ENCODE measurements around the gene LIPE.

LIPE gene

DNA sequence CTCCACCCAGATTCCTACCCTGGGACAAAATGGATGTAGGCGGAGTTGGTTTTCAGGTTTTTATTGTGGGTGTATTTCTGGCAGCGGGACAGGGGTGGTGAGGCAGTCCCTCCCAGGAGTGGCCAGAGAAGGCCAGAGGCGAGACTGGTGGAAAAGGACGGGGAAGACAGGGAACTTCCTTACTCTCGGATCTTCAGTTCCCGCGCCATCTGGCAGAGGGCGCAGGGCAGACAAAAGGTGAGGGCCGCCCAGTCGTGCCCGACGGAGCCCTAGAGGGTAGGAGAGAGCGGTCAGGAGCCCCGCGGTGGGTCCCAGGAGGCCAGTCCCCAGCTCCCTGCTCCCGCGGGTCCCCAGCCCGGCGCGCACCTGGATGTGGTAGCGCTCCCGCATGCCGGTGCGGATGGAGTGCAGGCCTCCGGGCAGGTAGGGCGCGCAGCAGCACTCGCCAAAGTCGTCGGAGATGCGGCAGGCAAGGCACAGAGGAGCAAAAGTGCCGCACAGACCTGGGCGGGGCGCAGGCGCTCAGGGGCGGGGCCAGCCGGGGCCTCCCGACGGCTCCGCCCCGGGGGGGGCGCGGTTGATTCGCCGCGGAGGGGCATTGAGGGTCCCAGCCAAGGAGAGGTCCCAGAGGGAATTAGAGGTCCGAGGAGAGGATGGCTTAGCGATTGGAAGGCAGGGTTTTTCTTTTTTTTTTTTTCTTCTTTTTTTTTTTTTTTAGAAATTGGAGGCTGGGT, 40.0 kb downstream of the LIPE start:
- no peaks in the 10 kb centered on the region for H3K9me3 Mint-ChIP-seq
- peak overlapping the region; percentile 33 for H3K27ac Mint-ChIP-seq
- peaks cover 8% of the 10 kb centered on the region for H3K4me1 Mint-ChIP-seq
- ATAC-seq = peak; percentile 90
- peak overlapping the region; percentile 71 for H3K4me3 Mint-ChIP-seq
- no peaks in the 10 kb centered on the region for H3K36me3 Mint-ChIP-seq
- peaks cover 33% of the 10 kb centered on the region for H3K27me3 Mint-ChIP-seq

DNA sequence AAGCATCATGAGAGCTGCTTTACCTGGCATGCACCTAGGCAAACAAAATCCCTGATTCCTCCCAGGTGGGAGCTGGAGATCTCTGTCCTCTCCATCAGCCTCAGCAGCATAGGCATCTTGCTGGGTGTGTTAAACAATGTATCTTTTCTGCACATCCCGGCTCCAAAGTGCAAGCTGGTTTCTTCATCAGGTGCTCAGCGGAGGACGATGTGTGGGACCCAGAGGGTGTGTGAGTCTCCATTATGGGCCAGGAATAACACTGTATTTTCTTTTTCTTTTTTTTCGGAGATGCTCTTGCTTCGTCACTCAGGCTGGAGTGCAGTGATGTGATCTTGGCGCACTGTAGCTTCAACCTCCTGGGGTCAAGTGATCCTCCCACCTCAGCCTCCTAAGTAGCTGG, 47.0 kb downstream of the LIPE start:
- ATAC-seq = no peak
- Mint-ChIP-seq H3K4me3 (no peak overlapping the region), H3K27me3 (peaks cover 21% of the 10 kb centered on the region), H3K36me3 (peaks cover 10% of the 10 kb centered on the region), H3K9me3 (no peaks in the 10 kb centered on the region), H3K4me1 (no peaks in the 10 kb centered on the region), H3K27ac (no peak overlapping the region)

DNA sequence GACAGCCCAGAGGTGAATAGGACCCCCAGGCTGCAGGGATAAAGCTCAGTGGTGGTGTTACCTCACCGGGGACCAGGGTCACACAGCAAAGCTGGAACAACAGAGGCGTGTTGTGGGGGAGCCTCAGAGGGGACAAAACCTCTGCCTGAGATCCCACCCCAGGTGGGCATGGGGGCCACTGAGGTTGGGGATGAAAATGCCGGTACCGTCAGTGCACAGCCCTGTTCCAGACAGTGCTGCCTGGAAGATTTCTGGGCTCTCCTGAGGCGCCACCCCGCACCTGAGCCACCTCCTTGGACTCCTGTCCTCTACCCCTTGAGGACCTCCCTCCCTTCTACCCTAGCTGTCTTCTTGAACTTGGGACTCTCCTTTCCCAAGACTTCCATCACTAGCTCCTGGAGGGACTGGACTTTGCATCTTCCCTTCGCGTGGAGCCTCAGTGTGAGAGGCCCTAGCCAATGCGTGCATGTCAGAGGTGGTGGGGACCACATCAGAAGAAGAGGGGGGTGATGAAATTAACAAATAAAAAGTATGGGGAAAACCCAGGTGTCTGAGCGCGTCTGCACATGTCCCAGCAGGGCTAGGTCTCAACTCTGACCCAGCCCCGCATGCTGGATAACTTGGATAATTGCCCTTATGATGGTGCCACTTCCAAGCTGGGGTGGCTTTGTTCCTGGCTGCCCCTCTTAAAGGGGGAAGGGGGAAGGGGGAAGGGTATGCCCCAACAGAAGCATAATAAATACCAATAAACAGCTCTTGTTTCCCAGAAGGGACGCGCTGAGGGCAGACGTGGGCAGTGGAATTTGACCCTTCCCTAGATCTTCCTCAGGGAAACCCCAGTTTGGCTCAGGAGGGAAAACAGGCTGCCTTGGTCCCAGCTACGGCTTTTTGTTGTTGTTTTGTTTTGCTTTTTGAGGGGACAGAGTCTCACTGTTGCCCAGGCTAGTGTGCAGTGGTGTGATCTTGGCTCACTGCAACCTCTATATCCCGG, 48.7 kb downstream of the LIPE start:
- Mint-ChIP-seq H3K4me1 (no peaks in the 10 kb centered on the region), H3K27me3 (peaks cover 21% of the 10 kb centered on the region), H3K27ac (peak overlapping the region; percentile 1), H3K36me3 (peaks cover 19% of the 10 kb centered on the region), H3K4me3 (no peak overlapping the region), H3K9me3 (no peaks in the 10 kb centered on the region)
- ATAC-seq = peak; percentile 25

DNA sequence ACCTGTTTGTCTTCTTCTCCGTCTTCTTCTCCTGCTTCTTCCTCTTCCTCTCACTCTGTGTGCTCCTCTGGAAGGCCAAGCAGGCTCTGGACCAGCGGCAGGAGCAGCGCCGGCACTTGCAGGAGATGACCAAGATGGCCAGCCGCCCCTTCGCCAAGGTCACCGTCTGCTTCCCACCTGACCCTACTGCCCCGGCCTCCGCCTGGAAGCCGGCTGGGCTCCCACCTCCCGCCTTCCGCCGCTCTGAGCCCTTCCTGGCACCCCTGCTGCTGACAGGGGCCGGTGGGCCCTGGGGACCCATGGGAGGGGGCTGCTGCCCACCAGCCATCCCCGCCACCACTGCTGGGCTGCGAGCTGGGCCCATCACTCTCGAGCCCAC, 51.0 kb downstream of the LIPE start:
- Mint-ChIP-seq H3K4me3 (no peak overlapping the region), H3K36me3 (peaks cover 19% of the 10 kb centered on the region), H3K9me3 (no peaks in the 10 kb centered on the region), H3K4me1 (peaks cover 6% of the 10 kb centered on the region), H3K27me3 (no peaks in the 10 kb centered on the region), H3K27ac (no peak overlapping the region)
- no peak for ATAC-seq

DNA sequence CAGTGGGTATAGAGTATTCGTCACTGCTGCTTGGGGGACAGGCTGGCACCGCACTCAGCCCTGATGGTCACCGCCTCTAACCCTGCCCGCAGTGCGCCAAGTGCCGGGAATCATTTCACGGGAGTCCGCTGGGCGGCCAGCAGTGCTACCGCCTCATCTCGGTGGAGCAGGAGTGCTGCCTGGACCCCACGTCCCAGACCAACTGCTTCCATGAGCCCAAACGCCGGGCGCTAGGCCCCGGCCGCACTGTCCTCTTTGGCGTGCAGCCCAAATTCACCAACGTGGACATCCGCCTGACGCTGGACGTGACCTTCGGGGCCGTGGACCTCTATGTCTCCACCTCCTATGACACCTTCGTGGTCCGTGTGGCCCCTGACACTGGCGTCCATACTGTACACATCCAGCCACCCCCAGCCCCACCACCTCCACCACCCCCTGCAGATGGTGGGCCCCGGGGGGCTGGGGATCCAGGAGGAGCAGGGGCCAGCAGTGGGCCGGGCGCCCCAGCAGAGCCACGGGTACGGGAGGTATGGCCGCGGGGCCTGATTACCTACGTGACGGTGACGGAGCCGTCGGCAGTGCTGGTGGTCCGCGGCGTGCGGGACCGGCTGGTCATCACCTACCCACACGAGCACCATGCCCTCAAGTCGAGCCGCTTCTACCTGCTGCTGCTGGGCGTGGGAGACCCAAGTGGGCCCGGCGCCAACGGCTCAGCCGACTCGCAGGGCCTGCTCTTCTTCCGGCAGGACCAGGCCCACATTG, 51.6 kb downstream of the LIPE start:
- peaks cover 6% of the 10 kb centered on the region for H3K4me1 Mint-ChIP-seq
- no peak overlapping the region for H3K27ac Mint-ChIP-seq
- H3K4me3 Mint-ChIP-seq = no peak overlapping the region
- H3K9me3 Mint-ChIP-seq = no peaks in the 10 kb centered on the region
- peak; percentile 55 for ATAC-seq
- H3K36me3 Mint-ChIP-seq = peaks cover 21% of the 10 kb centered on the region
- H3K27me3 Mint-ChIP-seq = no peaks in the 10 kb centered on the region

DNA sequence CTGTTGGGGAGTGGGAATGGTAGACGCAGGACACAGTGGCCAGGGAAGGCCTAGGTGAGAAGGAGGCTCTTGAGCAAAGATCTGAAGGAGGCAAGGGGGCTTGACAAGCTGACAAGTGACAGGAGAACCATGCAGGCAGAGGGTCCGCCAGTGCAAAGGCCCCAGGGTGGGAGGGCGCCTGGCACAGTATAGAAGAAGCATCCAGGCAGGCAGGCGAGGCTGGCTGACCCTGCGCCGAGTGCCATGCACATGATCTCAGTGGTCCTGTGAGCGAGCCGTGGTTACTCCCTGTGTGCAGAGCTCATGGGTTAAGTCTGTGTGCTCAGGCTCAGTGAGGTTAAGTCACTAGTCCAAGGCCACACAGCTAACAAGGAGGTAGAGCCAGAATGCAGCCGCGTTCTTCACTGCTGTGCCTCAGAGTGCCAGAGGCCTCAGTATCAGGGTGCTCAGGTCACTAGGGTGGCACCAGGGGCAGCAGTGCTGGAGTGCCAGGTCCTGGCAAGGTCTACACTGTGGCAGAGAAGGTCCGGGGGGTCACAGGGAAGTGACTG, 52.3 kb downstream of the LIPE start:
- H3K27me3 Mint-ChIP-seq = no peaks in the 10 kb centered on the region
- H3K36me3 Mint-ChIP-seq = peaks cover 25% of the 10 kb centered on the region
- H3K4me1 Mint-ChIP-seq = peaks cover 13% of the 10 kb centered on the region
- no peak for ATAC-seq
- no peak overlapping the region for H3K4me3 Mint-ChIP-seq
- no peaks in the 10 kb centered on the region for H3K9me3 Mint-ChIP-seq
- no peak overlapping the region for H3K27ac Mint-ChIP-seq

DNA sequence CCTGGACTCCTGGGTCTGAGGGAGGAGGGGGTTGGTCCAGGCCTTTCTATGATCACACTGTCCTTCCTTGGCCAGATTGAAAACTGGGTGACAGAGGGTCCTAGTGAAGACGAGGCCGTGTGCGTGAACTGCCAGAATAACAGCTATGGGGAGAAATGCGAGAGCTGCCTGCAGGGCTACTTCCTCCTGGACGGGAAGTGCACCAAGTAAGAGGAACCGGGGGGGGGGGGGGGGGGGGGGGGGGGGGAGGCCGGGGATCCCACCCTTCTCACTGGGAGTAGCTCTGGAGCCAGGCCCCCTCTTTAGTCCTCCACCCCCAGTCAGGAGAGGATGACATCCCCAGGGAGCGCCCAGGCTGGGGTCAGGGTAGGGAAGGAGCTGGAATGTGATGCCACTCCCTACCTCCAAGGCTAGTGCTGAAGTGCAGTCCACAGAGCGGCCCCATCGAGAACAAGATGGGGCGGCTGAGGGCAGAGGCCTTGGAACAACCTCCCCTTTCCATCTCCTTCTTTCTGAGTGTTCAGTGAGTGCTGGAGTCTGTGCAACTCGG, 56.5 kb downstream of the LIPE start:
- Mint-ChIP-seq H3K36me3 (peaks cover 24% of the 10 kb centered on the region), H3K4me1 (peaks cover 25% of the 10 kb centered on the region), H3K27me3 (no peaks in the 10 kb centered on the region), H3K4me3 (no peak overlapping the region), H3K27ac (peak overlapping the region; percentile 72), H3K9me3 (no peaks in the 10 kb centered on the region)
- no peak for ATAC-seq

DNA sequence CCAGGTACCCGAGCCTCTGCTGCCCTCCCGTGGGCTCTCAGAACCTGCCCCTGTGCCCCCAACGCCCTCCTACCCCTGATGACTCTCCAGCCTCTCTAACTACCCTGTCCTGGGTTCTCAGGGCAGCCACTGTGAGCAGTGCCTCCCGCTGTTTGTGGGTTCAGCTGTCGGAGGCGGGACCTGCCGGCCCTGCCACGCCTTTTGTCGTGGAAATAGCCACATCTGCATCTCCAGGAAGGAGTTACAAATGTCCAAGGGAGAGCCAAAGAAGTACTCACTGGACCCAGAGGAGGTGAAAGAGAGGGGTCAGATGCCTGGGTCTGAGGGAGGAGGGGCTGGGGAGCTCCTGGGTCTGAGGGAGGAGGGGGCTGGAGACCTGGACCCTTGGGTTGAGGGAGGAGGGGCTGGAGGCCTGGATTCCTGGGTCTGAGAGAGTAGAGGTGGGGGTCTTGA, 57.1 kb downstream of the LIPE start:
- no peaks in the 10 kb centered on the region for H3K27me3 Mint-ChIP-seq
- H3K4me1 Mint-ChIP-seq = peaks cover 29% of the 10 kb centered on the region
- no peak for ATAC-seq
- H3K27ac Mint-ChIP-seq = peak overlapping the region; percentile 72
- no peak overlapping the region for H3K4me3 Mint-ChIP-seq
- H3K9me3 Mint-ChIP-seq = no peaks in the 10 kb centered on the region
- H3K36me3 Mint-ChIP-seq = peaks cover 20% of the 10 kb centered on the region

DNA sequence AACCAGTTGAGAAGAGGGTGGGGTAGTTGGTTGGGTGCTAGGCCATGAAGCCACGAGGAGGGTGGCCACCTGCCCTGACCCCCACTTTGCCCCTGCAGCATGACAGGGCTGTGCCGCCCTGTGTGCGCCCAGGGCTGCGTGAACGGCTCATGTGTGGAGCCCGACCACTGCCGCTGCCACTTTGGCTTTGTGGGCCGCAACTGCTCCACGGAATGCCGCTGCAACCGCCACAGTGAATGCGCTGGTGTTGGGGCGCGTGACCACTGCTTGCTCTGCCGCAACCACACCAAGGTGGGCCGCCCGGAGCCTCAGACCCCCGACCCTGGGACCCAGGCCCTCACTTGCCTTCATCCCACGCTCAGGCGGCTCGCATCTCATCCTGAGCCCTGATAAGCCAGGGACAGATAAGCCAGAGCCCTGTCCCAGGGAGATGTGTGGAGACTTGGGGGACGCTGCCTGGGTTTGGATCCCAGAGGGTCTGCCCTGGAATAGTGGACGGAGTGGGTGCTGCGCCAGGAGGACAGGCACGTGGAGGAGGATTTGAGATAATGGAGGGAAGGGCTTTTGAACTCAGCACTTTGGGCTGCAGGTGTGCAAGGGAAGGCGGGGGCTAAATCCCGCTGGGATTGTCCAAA, 57.6 kb downstream of the LIPE start:
- Mint-ChIP-seq H3K36me3 (peaks cover 15% of the 10 kb centered on the region), H3K9me3 (no peaks in the 10 kb centered on the region), H3K27ac (peak overlapping the region; percentile 72), H3K4me3 (no peak overlapping the region), H3K4me1 (peaks cover 34% of the 10 kb centered on the region), H3K27me3 (no peaks in the 10 kb centered on the region)
- ATAC-seq = no peak

DNA sequence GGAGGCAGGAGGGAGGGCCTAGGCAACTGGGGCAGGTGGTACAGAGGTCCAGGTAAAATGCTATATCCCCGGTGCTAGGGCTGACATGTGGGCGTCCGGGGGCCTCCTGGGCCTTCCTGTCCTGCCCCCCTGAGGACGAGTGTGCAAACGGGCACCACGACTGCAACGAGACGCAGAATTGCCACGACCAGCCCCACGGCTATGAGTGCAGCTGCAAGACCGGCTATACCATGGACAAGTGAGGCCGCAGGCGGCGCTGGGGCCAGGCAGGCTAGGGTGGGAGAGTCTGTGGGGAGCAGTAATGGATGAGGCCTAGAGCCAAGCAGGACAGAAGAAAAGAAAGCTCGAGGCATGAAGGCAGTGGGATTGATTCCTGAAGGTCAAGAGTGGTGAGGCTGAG, 58.4 kb downstream of the LIPE start:
- peaks cover 19% of the 10 kb centered on the region for H3K36me3 Mint-ChIP-seq
- H3K4me1 Mint-ChIP-seq = peaks cover 42% of the 10 kb centered on the region
- H3K27me3 Mint-ChIP-seq = no peaks in the 10 kb centered on the region
- H3K9me3 Mint-ChIP-seq = no peaks in the 10 kb centered on the region
- no peak overlapping the region for H3K27ac Mint-ChIP-seq
- no peak for ATAC-seq
- H3K4me3 Mint-ChIP-seq = no peak overlapping the region

DNA sequence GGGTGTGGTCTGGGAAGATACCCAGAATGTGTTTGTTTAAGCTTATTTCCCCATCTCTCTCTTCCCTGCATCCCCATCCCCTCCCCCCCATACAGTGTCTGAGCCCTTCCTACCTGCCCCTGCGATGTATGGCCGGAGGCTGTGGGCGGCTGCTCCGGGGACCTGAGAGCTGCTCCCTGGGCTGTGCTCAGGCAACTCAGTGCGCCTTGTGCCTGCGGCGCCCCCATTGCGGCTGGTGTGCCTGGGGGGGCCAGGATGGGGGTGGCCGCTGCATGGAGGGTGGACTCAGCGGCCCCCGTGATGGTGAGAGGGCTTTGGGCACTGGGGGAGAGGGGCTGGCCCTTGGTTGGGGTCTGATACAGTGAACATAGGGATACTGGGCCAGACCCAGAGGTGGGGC, 58.8 kb downstream of the LIPE start:
- Mint-ChIP-seq H3K36me3 (peaks cover 24% of the 10 kb centered on the region), H3K9me3 (no peaks in the 10 kb centered on the region), H3K4me1 (peaks cover 46% of the 10 kb centered on the region), H3K4me3 (no peak overlapping the region), H3K27ac (no peak overlapping the region), H3K27me3 (no peaks in the 10 kb centered on the region)
- ATAC-seq = no peak

DNA sequence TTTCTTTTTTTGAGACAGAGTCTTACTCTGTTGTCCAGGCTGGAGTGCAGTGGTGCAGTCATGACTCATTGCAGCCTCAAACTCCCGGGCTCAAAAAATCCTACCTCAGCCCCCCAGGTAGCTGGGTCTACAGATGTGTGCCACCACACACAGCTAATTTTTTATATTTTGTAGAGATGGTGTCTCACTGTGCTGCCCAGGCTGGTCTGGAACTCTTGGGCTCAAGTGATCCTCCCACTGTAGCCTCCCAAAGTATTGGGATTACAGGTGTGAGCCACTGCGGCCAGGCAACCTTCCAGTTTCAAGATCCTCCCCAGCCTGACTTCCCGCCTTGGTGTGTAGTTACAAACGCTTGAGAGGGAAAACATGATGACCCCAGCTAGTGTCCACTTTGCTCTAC, 59.3 kb downstream of the LIPE start:
- no peak overlapping the region for H3K27ac Mint-ChIP-seq
- H3K36me3 Mint-ChIP-seq = peaks cover 28% of the 10 kb centered on the region
- no peak for ATAC-seq
- no peaks in the 10 kb centered on the region for H3K27me3 Mint-ChIP-seq
- peaks cover 50% of the 10 kb centered on the region for H3K4me1 Mint-ChIP-seq
- H3K9me3 Mint-ChIP-seq = no peaks in the 10 kb centered on the region
- no peak overlapping the region for H3K4me3 Mint-ChIP-seq

DNA sequence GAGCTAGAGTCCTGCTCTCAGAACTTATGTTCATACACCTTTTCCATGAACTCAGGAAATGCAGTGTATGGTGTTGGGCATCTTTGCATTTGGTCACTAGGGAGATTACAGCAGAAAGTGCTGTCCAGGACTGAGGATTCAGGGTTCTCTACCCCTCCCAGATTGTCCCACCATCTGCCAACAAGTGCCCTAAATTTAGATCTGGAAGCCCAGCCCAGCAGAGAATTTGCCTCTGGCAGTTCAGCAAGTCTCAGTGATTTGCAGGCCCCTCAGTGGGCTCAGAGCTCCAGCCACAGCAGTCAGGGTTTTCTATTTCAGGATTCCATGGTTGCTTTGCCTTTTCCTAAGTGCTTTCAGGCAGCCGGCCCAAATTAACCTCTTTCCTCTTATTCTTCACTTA, 60.5 kb downstream of the LIPE start:
- H3K4me1 Mint-ChIP-seq = peaks cover 47% of the 10 kb centered on the region
- H3K9me3 Mint-ChIP-seq = no peaks in the 10 kb centered on the region
- no peak overlapping the region for H3K27ac Mint-ChIP-seq
- H3K4me3 Mint-ChIP-seq = no peak overlapping the region
- no peaks in the 10 kb centered on the region for H3K27me3 Mint-ChIP-seq
- no peak for ATAC-seq
- H3K36me3 Mint-ChIP-seq = peaks cover 29% of the 10 kb centered on the region

DNA sequence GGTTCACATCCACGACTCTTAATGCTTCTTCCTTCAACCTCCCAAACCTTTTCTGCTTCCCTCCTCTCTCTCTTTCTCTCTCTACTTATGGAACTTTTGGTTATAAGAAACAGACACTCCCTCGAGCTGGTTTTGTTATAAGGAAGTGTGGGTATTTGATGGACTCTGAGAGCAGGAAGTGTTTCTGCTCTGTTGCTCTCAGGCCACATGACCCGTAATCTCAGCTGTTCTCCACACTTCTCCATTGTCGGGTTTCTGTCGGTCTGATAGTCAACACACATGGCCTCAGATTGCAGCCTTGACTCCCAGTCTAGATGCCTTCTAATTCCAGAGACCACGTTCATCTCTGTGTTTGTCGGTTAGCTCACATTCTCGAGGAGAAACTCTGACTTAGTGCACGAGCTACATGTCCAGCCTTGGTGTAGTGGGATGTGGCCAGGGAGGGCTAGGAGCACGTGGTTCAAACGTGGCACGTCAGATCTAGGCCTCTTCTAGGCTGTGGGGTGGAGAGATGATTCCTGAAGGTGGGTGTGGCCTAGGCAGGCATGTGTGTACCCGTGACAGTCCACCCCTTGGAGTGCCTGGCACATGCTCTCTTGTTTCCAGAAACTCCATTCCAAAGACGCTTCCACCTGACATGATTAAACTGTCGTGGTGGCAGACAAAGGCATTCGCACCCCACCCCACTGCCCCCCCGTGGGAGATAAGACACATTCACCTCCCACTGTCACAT, 63.4 kb downstream of the LIPE start:
- Mint-ChIP-seq H3K4me3 (no peak overlapping the region), H3K27me3 (no peaks in the 10 kb centered on the region), H3K4me1 (peaks cover 40% of the 10 kb centered on the region), H3K27ac (peak overlapping the region; percentile 79), H3K36me3 (peaks cover 42% of the 10 kb centered on the region), H3K9me3 (no peaks in the 10 kb centered on the region)
- peak; percentile 80 for ATAC-seq

All from stimulated activated memory B cell treated with anti-CD40 and anti-IgM and Interleukin-4, amounts not matched to agents 10 μg/mL and 1 μg/mL and 100 μg/mL, for 72 hours (primary cell).